GM23338 (cell line): ENCODE measurements around the gene GLE1. TPM values are rescaled to one million over a fixed set of nuclear protein-coding genes. Genes with fewer than 3 reads are reported as not detected.

ENCODE experiments used
- ATAC-seq: fragments of 200-7000 bp; cut with Tn5 transposase; 3 replicates; pipeline ENCODE4 v1.9.1; 2020
- DNase-seq: peaks from one replicate; pipeline ENCODE4 v3.0.0-alpha.2; 2015; ENCODE audit warnings: low spot score
- H2AFZ ChIP-seq: fragments of 200-600 bp; sonication (generic); 2 replicates; pipeline ENCODE4 v1.8.0; 2016; ENCODE audit warnings: antibody characterized with exemption, mild to moderate bottlenecking, moderate library complexity
- H3F3A ChIP-seq: fragments of 200-600 bp; sonication (generic); replicated peaks from 2 replicates; pipeline ENCODE4 v1.8.0; 2017; ENCODE audit warnings: antibody characterized with exemption, mixed run types, low read depth
- H3K27ac ChIP-seq: fragments of 200-600 bp; sonication (generic); 2 replicates; pipeline ENCODE4 v1.6.1; 2016; ENCODE audit warnings: low read depth
- H3K27me3 ChIP-seq: fragments of 200-600 bp; sonication (generic); 2 replicates; pipeline ENCODE4 v1.8.0; 2016; ENCODE audit warnings: mild to moderate bottlenecking, mixed run types, moderate library complexity; ENCODE audit not compliant: insufficient read depth
- H3K36me3 ChIP-seq: fragments of 200-600 bp; sonication (generic); 2 replicates; pipeline ENCODE4 v1.8.0; 2016; ENCODE audit warnings: mild to moderate bottlenecking; ENCODE audit not compliant: insufficient read depth
- H3K4me1 ChIP-seq: fragments of 200-600 bp; sonication (generic); 2 replicates; pipeline ENCODE4 v1.8.0; 2016; ENCODE audit warnings: mild to moderate bottlenecking, moderate library complexity; ENCODE audit not compliant: insufficient read depth
- H3K4me2 ChIP-seq: fragments of 200-600 bp; sonication (generic); 2 replicates; pipeline ENCODE4 v1.7.1; 2017; ENCODE audit warnings: mixed run types
- H3K4me3 ChIP-seq: fragments of 200-600 bp; sonication (generic); 2 replicates; pipeline ENCODE4 v1.6.1; 2016; ENCODE audit warnings: mixed run types
- H3K79me2 ChIP-seq: fragments of 200-600 bp; sonication (generic); replicated peaks from 2 replicates; pipeline ENCODE4 v1.8.0; 2017; ENCODE audit warnings: mild to moderate bottlenecking; ENCODE audit not compliant: insufficient read depth
- H3K9me2 ChIP-seq: fragments of 200-600 bp; sonication (generic); 2 replicates; pipeline ENCODE4 v1.8.0; 2017; ENCODE audit not compliant: insufficient read depth
- H4K20me1 ChIP-seq: fragments of 200-600 bp; sonication (generic); replicated peaks from 2 replicates; pipeline ENCODE4 v1.8.0; 2017; ENCODE audit warnings: mild to moderate bottlenecking; ENCODE audit not compliant: insufficient read depth
- H3K27ac Mint-ChIP-seq: 2 replicates; pipeline ENCODE4 v1.8.0; 2020; ENCODE audit warnings: inconsistent platforms, mild to moderate bottlenecking, moderate library complexity, mixed read lengths
- H3K27me3 Mint-ChIP-seq: 3 replicates; pipeline ENCODE4 v1.8.0; 2022; ENCODE audit warnings: low read depth, mild to moderate bottlenecking, moderate library complexity, mixed read lengths, inconsistent platforms; ENCODE audit not compliant: insufficient read depth, poor library complexity
- H3K36me3 Mint-ChIP-seq: 3 replicates; pipeline ENCODE4 v1.8.0; 2021; ENCODE audit warnings: low read depth, mild to moderate bottlenecking, inconsistent platforms, moderate library complexity, mixed read lengths
- H3K4me1 Mint-ChIP-seq: 3 replicates; pipeline ENCODE4 v1.8.0; 2020; ENCODE audit warnings: mild to moderate bottlenecking, inconsistent platforms, mixed read lengths
- H3K4me3 Mint-ChIP-seq: 3 replicates; pipeline ENCODE4 v1.8.0; 2021; ENCODE audit warnings: moderate library complexity, mild to moderate bottlenecking, inconsistent platforms, mixed read lengths
- H3K9me3 Mint-ChIP-seq: 3 replicates; pipeline ENCODE4 v1.8.0; 2020; ENCODE audit warnings: moderate library complexity, mild to moderate bottlenecking, inconsistent platforms, mixed read lengths
- CREB1 ChIP-seq: fragments of 250-450 bp; sonication (Bioruptor Pico); IDR thresholded peaks from 2 replicates; pipeline ENCODE4 v1.5.0; 2020; ENCODE audit warnings: low read depth, mild to moderate bottlenecking, moderate library complexity
- ETS1 ChIP-seq: IDR thresholded peaks from 2 replicates; pipeline ENCODE4 v1.6.1; 2016; ENCODE audit warnings: antibody characterized with exemption
- EZH2 ChIP-seq: fragments of 200-600 bp; sonication (generic); IDR thresholded peaks from one replicate; pipeline ENCODE4 v1.8.0; 2017; ENCODE audit warnings: antibody characterized with exemption, mild to moderate bottlenecking, low read depth; ENCODE audit not compliant: unreplicated experiment
- POLR2AphosphoS5 ChIP-seq: IDR thresholded peaks from 2 replicates; pipeline ENCODE4 v1.6.1; 2016; ENCODE audit warnings: antibody characterized with exemption, low read depth
- REST ChIP-seq: IDR thresholded peaks from one replicate; pipeline ENCODE4 v1.6.1; 2018; ENCODE audit warnings: antibody characterized with exemption; ENCODE audit not compliant: unreplicated experiment
- STAT1 ChIP-seq: IDR thresholded peaks from one replicate; pipeline ENCODE4 v1.6.1; 2016; ENCODE audit warnings: antibody characterized with exemption; ENCODE audit not compliant: unreplicated experiment
- ZNF114 ChIP-seq: fragments of 250-450 bp; sonication (Bioruptor Pico); IDR thresholded peaks from 2 replicates; pipeline ENCODE4 v1.5.0; 2020; ENCODE audit warnings: mild to moderate bottlenecking, moderate library complexity
- ZNF462 ChIP-seq: fragments of 250-450 bp; sonication (Bioruptor Pico); IDR thresholded peaks from 2 replicates; pipeline ENCODE4 v1.5.0; 2020; ENCODE audit warnings: mild to moderate bottlenecking, moderate library complexity
- polyA plus RNA-seq: library from polyadenylated mRNA; unstranded; fragments of >200 nt; fragmentation: Nextera tagmentation; extraction: Ambion mirVana; gene quantifications from 2 replicates; pipeline ENCODE4 v1.2.1, GENCODE V29; 2016
- total RNA-seq: library from RNA; depleted of rRNA; stranded (reverse); fragments of >200 nt; shearing (Covaris generic); gene quantifications from 2 replicates; pipeline ENCODE4 v1.2.3, GENCODE V29; 2014
- TF ChIP-seq, protein P1 (sequence below), 2 experiments: fragments of 200-600 bp in 1 of 2; sonication (generic) in 1 of 2; conservative IDR thresholded peaks; 2 replicates each; pipeline versions ENCODE4 v1.5.1 to v1.6.1; 2016 to 2017; ENCODE audit warnings: antibody characterized with exemption in 2 of 2, low read depth in 2 of 2, mild to moderate bottlenecking in 2 of 2, moderate library complexity in 1 of 2

The GLE1 gene
- total and polyA plus RNA-seq, 2 experiments from 2014 or later, result 7.4 to 22.1 TPM

GRCh38 chr9:128577206-128577605 lies 72.7 kb downstream of the GLE1 start:
- Histone ChIP-seq H4K20me1 (peaks cover 24% of the 10 kb centered on the region; the same call in 1 of the 2 replicates), H3K79me2 (no peaks in the 10 kb centered on the region), H3K4me2 (no peak overlapping the region), H3K36me3 (peaks cover 64% of the 10 kb centered on the region), H3F3A (no peaks in the 10 kb centered on the region; the same call in none of the 2 replicates), H2AFZ (no peak overlapping the region), H3K4me3 (no peak overlapping the region), H3K9me2 (no peaks in the 10 kb centered on the region), H3K4me1 (no peaks in the 10 kb centered on the region), H3K27ac (no peak overlapping the region), H3K27me3 (no peaks in the 10 kb centered on the region)
- Mint-ChIP-seq H3K27me3 (no peaks in the 10 kb centered on the region), H3K4me1 (no peaks in the 10 kb centered on the region), H3K9me3 (no peaks in the 10 kb centered on the region), H3K4me3 (no peak overlapping the region), H3K36me3 (peaks cover 76% of the 10 kb centered on the region), H3K27ac (no peak overlapping the region)
- no peak for ATAC-seq
- TF ChIP-seq CREB1 (CRISPR knock-in tag), result no peak
- TF ChIP-seq ZNF462 (CRISPR knock-in tag), result no peak
- no peak for TF ChIP-seq REST
- TF ChIP-seq, protein P1, sequence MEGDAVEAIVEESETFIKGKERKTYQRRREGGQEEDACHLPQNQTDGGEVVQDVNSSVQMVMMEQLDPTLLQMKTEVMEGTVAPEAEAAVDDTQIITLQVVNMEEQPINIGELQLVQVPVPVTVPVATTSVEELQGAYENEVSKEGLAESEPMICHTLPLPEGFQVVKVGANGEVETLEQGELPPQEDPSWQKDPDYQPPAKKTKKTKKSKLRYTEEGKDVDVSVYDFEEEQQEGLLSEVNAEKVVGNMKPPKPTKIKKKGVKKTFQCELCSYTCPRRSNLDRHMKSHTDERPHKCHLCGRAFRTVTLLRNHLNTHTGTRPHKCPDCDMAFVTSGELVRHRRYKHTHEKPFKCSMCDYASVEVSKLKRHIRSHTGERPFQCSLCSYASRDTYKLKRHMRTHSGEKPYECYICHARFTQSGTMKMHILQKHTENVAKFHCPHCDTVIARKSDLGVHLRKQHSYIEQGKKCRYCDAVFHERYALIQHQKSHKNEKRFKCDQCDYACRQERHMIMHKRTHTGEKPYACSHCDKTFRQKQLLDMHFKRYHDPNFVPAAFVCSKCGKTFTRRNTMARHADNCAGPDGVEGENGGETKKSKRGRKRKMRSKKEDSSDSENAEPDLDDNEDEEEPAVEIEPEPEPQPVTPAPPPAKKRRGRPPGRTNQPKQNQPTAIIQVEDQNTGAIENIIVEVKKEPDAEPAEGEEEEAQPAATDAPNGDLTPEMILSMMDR (conservative IDR thresholded peaks at IDR 0.05; ENCODE audit: low read depth in 2 of 2), result no peak
- no peak for TF ChIP-seq EZH2
- TF ChIP-seq ZNF114, result no peak
- no peak for TF ChIP-seq STAT1
- TF ChIP-seq ETS1, result no peak
- TF ChIP-seq POLR2AphosphoS5, result no peak
- no peak for DNase-seq
